ENCODE measurements around the gene DOK3.

Gene DOK3

DNA sequence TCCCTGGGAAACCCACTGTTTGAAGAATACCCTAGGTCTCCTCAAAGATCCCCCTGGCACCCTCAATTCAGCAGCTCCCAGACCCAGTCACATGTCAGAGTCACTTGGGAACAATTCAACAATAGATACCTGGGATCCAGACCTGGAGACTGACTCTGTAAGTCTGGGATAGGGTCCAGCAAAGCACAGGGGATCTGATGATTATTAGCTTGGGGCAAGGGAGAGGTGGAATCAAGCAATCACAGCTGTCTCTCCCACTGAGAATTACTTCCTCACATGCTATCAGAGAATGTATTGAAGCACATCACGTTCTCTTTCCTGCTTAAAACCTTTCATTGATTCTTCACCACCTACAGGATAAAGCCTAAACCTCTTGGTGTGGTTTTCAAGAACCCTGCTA is 38.9 kb upstream of the DOK3 start:
- Histone ChIP-seq H3K27me3 (ENCODE audit: control insufficient read depth in 5 of 5, insufficient read depth in 4 of 5, low read length in 5 of 5) (no peaks in the 10 kb centered on the region), H3K9ac (ENCODE audit: low read length in 5 of 5) (peak overlapping the region in 2 of 5 donors; percentile 22 to 25), H3K4me1 (ENCODE audit: control insufficient read depth in 5 of 5, insufficient read depth in 5 of 5, low read length in 5 of 5) (peaks cover 8 to 61% (median 57%) of the 10 kb centered on the region in 5 donors), H3K4me3 (ENCODE audit: low read depth in 1 of 5, low read length in 5 of 5) (no peak overlapping the region), H3K9me3 (ENCODE audit: control insufficient read depth in 5 of 5, low read length in 5 of 5) (no peaks in the 10 kb centered on the region), H3K36me3 (ENCODE audit: control insufficient read depth in 5 of 5, insufficient read depth in 5 of 5, low read length in 5 of 5) (peaks cover 0 to 18% (median 4%) of the 10 kb centered on the region in 5 donors), H3K27ac (ENCODE audit: low read depth, low read length) (no peak overlapping the region)

DNA sequence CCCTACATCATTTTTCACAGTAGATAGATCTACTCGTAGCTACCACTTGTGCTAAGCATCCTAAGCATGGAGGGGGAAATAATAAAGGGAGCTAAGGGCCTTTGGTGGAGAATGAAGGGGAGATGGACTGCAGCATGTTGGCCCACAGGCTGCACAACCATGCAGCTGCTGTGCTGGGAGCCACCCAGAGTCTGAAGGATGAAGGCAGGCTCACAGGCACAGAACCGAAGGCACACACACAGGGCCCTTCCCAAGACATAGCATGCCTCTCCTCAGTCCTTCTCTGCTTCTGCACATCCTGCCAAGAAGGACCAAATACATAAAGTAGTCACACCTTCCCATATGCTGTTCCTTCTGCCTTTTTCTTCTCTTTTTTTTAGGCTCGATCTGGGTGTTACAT is 38.1 kb upstream of the DOK3 start:
- H3K36me3 ChIP-seq (ENCODE audit: control insufficient read depth in 5 of 5, insufficient read depth in 5 of 5, low read length in 5 of 5) = peaks cover 0 to 18% (median 4%) of the 10 kb centered on the region in 5 donors
- H3K4me1 ChIP-seq (ENCODE audit: control insufficient read depth in 5 of 5, insufficient read depth in 5 of 5, low read length in 5 of 5) = peaks cover 4 to 59% (median 54%) of the 10 kb centered on the region in 5 donors
- no peaks in the 10 kb centered on the region for H3K27me3 ChIP-seq (ENCODE audit: control insufficient read depth in 5 of 5, insufficient read depth in 4 of 5, low read length in 5 of 5)
- H3K4me3 ChIP-seq (ENCODE audit: low read depth in 1 of 5, low read length in 5 of 5) = no peak overlapping the region
- H3K27ac ChIP-seq (ENCODE audit: low read depth, low read length) = peak overlapping the region; percentile 99
- no peak overlapping the region for H3K9ac ChIP-seq (ENCODE audit: low read length in 5 of 5)
- H3K9me3 ChIP-seq (ENCODE audit: control insufficient read depth in 5 of 5, low read length in 5 of 5) = no peaks in the 10 kb centered on the region

DNA sequence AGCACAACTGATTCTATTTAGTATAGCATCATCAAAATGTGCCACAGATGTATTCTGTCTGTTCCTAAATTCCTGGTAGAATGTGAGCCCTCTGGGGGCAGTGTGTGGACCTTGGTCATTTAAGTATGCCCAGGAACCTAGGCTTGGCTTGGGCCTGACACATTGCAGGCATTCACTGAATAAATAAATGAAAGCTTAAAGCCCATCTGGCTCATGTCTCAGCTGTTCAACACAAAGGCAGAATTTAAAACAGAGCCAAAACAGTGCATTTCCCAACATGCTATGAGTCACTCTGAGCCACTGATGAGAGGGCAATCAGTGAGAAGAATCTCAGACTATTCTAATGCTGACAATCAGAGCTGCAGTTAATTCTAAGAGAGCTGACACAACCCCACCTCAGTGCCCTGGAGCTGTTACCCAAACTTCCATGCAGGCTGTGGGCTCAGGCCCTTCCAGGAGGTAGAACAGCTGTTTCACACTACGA is 36.7 kb upstream of the DOK3 start:
- Histone ChIP-seq H3K27me3 (ENCODE audit: control insufficient read depth in 5 of 5, insufficient read depth in 4 of 5, low read length in 5 of 5) (no peaks in the 10 kb centered on the region), H3K9me3 (ENCODE audit: control insufficient read depth in 5 of 5, low read length in 5 of 5) (no peaks in the 10 kb centered on the region), H3K4me3 (ENCODE audit: low read depth in 1 of 5, low read length in 5 of 5) (peak overlapping the region in 2 of 5 donors; percentile 16 to 22), H3K36me3 (ENCODE audit: control insufficient read depth in 5 of 5, insufficient read depth in 5 of 5, low read length in 5 of 5) (peaks cover 0 to 13% (median 2%) of the 10 kb centered on the region in 5 donors), H3K27ac (ENCODE audit: low read depth, low read length) (peak overlapping the region; percentile 99), H3K9ac (ENCODE audit: low read length in 5 of 5) (peak overlapping the region in 4 of 5 donors; percentile 45 to 87 (median 70)), H3K4me1 (ENCODE audit: control insufficient read depth in 5 of 5, insufficient read depth in 5 of 5, low read length in 5 of 5) (peaks cover 3 to 52% (median 48%) of the 10 kb centered on the region in 5 donors)

DNA sequence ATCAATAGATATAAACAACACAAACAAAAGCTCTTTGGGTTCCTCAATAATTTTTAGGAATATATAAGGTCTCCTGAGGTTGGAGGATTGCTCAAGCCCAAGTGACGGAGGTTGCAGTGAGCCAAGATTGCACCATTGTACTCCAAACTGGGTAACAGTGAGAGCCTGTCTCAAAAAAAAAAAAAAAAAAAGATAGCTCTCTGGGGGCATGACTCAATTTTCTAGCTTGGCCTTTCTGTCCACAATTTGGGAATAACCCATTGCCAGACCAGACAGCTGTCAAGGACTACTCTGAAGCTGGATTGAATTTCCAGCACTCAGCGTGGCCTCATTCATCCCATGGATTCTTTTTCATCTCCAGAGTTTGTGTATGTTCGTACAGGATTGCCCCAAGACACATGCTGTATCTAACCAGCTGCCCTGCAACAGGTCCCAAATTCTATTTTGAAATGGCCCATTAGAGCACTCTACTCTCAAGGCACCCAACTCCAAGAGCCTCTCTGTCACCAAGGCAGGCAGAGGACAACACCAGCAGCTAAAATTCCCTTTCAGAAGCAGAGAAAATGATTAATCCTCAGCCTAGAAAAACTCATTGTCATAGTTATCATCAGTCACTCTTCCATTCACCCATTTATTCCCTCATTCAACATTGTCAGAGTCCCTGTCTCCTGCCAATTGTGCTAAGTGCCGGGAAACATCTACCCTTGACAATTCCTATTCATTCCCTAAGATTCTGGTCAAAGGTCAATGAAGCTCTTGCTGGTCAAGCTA is 36.0 kb upstream of the DOK3 start:
- Histone ChIP-seq H3K4me1 (ENCODE audit: control insufficient read depth in 5 of 5, insufficient read depth in 5 of 5, low read length in 5 of 5) (peaks cover 3 to 51% (median 48%) of the 10 kb centered on the region in 5 donors), H3K4me3 (ENCODE audit: low read depth in 1 of 5, low read length in 5 of 5) (peak overlapping the region in 1 of 5 donors; percentile 16), H3K9me3 (ENCODE audit: control insufficient read depth in 5 of 5, low read length in 5 of 5) (no peaks in the 10 kb centered on the region), H3K27me3 (ENCODE audit: control insufficient read depth in 5 of 5, insufficient read depth in 4 of 5, low read length in 5 of 5) (no peaks in the 10 kb centered on the region), H3K36me3 (ENCODE audit: control insufficient read depth in 5 of 5, insufficient read depth in 5 of 5, low read length in 5 of 5) (peaks cover 0 to 14% (median 0%) of the 10 kb centered on the region in 5 donors), H3K27ac (ENCODE audit: low read depth, low read length) (peak overlapping the region; percentile 99), H3K9ac (ENCODE audit: low read length in 5 of 5) (peak overlapping the region; percentile 45 to 88 (median 79))

DNA sequence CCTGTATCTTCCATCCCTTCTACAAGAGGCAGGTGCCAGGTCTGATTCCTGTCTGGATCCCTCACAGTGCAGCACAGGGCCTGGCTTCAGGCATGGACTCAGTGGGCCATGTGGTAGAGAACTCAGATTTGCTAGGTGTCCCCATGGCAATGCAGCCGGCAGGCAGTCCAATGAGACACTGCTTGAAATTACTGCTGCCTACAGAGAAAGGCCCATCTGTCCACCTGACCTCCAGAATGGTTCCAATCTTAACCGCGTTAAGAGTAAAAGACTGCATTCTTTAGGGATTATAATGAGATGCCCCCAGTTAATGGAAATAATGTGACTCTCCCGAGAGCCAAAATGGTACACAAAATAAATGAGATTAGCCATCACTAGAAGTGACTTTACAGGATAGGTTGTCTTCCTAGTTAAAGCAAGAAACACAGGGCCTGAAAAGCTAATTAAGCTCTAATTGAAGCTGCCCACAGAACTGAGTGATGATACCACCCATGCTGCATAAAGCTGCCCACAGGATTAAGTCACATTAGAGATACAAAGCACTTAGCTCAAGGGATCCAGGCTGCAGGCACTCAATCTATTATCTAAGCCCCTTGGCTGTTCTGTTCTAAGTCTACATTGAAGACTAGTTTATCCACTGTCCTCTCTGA is 33.3 kb upstream of the DOK3 start:
- Histone ChIP-seq H3K9me3 (ENCODE audit: control insufficient read depth in 5 of 5, low read length in 5 of 5) (no peaks in the 10 kb centered on the region), H3K4me3 (ENCODE audit: low read depth in 1 of 5, low read length in 5 of 5) (no peak overlapping the region), H3K27me3 (ENCODE audit: control insufficient read depth in 5 of 5, insufficient read depth in 4 of 5, low read length in 5 of 5) (no peaks in the 10 kb centered on the region), H3K27ac (ENCODE audit: low read depth, low read length) (peak overlapping the region; percentile 99), H3K36me3 (ENCODE audit: control insufficient read depth in 5 of 5, insufficient read depth in 5 of 5, low read length in 5 of 5) (peaks cover 0 to 20% (median 10%) of the 10 kb centered on the region in 5 donors), H3K9ac (ENCODE audit: low read length in 5 of 5) (no peak overlapping the region), H3K4me1 (ENCODE audit: control insufficient read depth in 5 of 5, insufficient read depth in 5 of 5, low read length in 5 of 5) (peaks cover 15 to 72% (median 65%) of the 10 kb centered on the region in 5 donors)

DNA sequence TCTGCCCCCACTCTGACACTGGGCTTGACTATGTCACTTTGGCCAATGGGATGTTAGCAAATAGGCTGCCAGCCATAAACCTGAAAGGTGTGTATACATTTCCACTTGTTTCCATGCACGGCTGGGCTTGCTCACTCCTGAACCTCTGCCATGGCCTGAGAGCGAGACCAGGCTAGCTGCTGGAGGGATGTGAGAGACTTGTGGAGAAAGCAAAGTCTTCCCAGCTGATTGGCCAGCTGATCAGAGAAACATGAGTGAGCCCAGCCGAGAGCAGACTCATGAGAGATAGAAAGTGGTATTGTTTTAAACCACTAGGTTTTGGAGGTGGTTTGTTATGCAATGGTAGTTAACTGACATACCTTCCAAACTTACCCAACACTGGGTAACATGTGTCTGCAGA is 30.8 kb upstream of the DOK3 start:
- H3K36me3 ChIP-seq (ENCODE audit: control insufficient read depth in 5 of 5, insufficient read depth in 5 of 5, low read length in 5 of 5) = peaks cover 0 to 43% (median 31%) of the 10 kb centered on the region in 5 donors
- H3K9ac ChIP-seq (ENCODE audit: low read length in 5 of 5) = no peak overlapping the region
- no peaks in the 10 kb centered on the region for H3K9me3 ChIP-seq (ENCODE audit: control insufficient read depth in 5 of 5, low read length in 5 of 5)
- H3K27me3 ChIP-seq (ENCODE audit: control insufficient read depth in 5 of 5, insufficient read depth in 4 of 5, low read length in 5 of 5) = no peaks in the 10 kb centered on the region
- peaks cover 14 to 65% (median 55%) of the 10 kb centered on the region in 5 donors for H3K4me1 ChIP-seq (ENCODE audit: control insufficient read depth in 5 of 5, insufficient read depth in 5 of 5, low read length in 5 of 5)
- peak overlapping the region; percentile 29 for H3K27ac ChIP-seq (ENCODE audit: low read depth, low read length)
- no peak overlapping the region for H3K4me3 ChIP-seq (ENCODE audit: low read depth in 1 of 5, low read length in 5 of 5)

DNA sequence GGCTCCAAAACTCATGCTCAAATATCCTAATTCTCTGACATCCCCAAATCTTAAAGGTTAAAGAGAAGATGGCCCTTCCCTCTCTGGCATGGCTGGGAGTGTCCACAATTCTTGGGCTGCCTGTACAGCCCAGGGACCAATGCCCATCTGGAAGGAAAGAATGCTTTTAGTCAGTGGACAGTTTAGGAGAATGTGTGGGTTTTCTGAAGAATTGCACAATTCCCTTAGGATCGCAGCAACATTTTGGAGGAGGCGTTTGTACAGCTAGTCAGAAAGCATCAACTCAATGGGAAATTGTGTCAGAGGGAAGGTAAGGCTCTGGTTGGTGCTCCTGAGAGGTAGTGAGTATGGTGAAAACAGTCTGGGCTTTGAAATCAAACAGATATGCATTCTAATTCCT is 29.8 kb upstream of the DOK3 start:
- peak overlapping the region; percentile 95 for H3K27ac ChIP-seq (ENCODE audit: low read depth, low read length)
- no peak overlapping the region for H3K4me3 ChIP-seq (ENCODE audit: low read depth in 1 of 5, low read length in 5 of 5)
- no peaks in the 10 kb centered on the region for H3K9me3 ChIP-seq (ENCODE audit: control insufficient read depth in 5 of 5, low read length in 5 of 5)
- H3K4me1 ChIP-seq (ENCODE audit: control insufficient read depth in 5 of 5, insufficient read depth in 5 of 5, low read length in 5 of 5) = peaks cover 14 to 56% (median 52%) of the 10 kb centered on the region in 5 donors
- no peak overlapping the region for H3K9ac ChIP-seq (ENCODE audit: low read length in 5 of 5)
- peaks cover 0 to 50% (median 31%) of the 10 kb centered on the region in 5 donors for H3K36me3 ChIP-seq (ENCODE audit: control insufficient read depth in 5 of 5, insufficient read depth in 5 of 5, low read length in 5 of 5)
- no peaks in the 10 kb centered on the region for H3K27me3 ChIP-seq (ENCODE audit: control insufficient read depth in 5 of 5, insufficient read depth in 4 of 5, low read length in 5 of 5)

DNA sequence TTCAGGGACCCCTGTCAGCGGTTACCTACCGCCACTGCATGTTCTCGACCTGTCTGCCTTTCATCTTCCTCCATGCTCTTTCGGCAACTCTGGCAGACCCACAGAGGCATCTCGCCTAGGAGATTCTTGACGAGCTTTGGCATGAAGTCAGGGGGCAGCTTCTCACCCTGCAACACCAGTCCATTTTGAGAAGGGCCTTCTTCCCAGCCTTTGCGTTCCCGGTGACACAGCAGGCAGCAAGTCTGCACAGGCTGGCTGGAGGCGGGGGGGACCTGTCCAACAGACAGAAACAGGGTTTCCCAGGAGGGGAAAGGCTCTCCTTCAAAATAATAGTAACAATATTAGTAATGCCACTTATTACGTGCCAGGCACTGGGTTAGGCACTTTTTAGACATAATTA is 29.2 kb upstream of the DOK3 start:
- Histone ChIP-seq H3K9me3 (ENCODE audit: control insufficient read depth in 5 of 5, low read length in 5 of 5) (no peaks in the 10 kb centered on the region), H3K9ac (ENCODE audit: low read length in 5 of 5) (peak overlapping the region in 2 of 5 donors; percentile 13 to 56), H3K27me3 (ENCODE audit: control insufficient read depth in 5 of 5, insufficient read depth in 4 of 5, low read length in 5 of 5) (no peaks in the 10 kb centered on the region), H3K27ac (ENCODE audit: low read depth, low read length) (peak overlapping the region; percentile 95), H3K4me1 (ENCODE audit: control insufficient read depth in 5 of 5, insufficient read depth in 5 of 5, low read length in 5 of 5) (peaks cover 14 to 51% (median 47%) of the 10 kb centered on the region in 5 donors), H3K4me3 (ENCODE audit: low read depth in 1 of 5, low read length in 5 of 5) (no peak overlapping the region), H3K36me3 (ENCODE audit: control insufficient read depth in 5 of 5, insufficient read depth in 5 of 5, low read length in 5 of 5) (peaks cover 0 to 52% (median 33%) of the 10 kb centered on the region in 5 donors)

DNA sequence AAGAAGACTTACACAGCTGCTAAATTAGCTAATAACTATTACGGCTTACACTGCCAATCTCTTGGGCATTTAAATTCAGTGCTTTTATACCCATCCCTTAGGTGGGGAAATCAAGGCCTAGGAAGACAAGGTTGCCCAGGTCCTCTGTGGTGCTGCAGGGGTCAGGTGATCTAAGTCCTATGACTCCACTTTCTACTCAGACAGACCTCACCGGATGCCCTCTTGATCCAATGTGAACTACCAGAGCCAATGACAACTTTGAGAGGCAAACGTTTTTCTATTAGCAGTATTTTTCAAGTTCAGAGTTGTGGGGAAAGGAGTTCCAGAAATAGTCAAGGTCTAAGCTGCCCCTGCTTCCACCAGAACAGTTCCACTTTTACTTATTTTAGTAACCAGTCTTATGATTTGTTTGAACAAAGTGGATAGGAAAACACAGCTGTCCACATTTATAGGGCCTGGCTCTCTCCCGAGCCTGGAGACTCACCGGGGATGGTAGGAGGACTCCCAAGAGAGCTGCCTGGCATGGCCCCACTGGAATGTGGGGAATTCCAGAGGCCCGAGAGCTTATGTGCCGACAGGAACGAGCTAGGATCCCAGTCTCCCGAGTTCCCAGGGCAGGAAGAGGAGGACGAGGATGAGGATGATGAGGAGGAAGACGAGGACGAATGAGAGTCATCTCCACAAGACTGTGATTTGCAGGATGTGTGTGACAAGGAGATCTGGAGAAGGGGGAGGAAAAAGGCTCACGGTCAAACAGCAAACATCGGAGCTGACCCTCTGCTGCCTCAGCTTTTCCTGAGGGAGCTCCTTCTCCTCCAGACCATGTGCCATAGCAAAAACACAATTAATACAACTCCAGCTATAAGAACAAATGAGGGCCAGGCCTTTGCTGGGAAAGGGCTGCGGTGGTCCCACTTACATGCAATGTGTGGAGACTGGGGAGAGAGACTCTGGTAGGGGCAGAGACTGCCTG is 28.0 kb upstream of the DOK3 start:
- no peaks in the 10 kb centered on the region for H3K27me3 ChIP-seq (ENCODE audit: control insufficient read depth in 5 of 5, insufficient read depth in 4 of 5, low read length in 5 of 5)
- peak overlapping the region in 1 of 5 donors; percentile 30 for H3K4me3 ChIP-seq (ENCODE audit: low read depth in 1 of 5, low read length in 5 of 5)
- H3K9ac ChIP-seq (ENCODE audit: low read length in 5 of 5) = peak overlapping the region in 4 of 5 donors; percentile 35 to 57 (median 47)

More for the DNA sequence above, 28.0 kb upstream of the DOK3 start:
- Histone ChIP-seq H3K9me3 (ENCODE audit: control insufficient read depth in 5 of 5, low read length in 5 of 5) (no peaks in the 10 kb centered on the region), H3K36me3 (ENCODE audit: control insufficient read depth in 5 of 5, insufficient read depth in 5 of 5, low read length in 5 of 5) (peaks cover 0 to 61% (median 41%) of the 10 kb centered on the region in 5 donors), H3K4me1 (ENCODE audit: control insufficient read depth in 5 of 5, insufficient read depth in 5 of 5, low read length in 5 of 5) (peaks cover 14 to 41% (median 35%) of the 10 kb centered on the region in 5 donors), H3K27ac (ENCODE audit: low read depth, low read length) (peak overlapping the region; percentile 95)
